Subcutaneous abdominal adipose tissue (tissue), 5 donors: ENCODE measurements around the gene C15orf39.
"Not testable (repeated sequence)": the region's sequence is repeated elsewhere in the genome, so short reads cannot be mapped to it uniquely, and the experiment has no call there.

ENCODE experiments used
- H3K27ac ChIP-seq: one replicate; pipeline ENCODE4 v1.7.0; 2013; ENCODE audit warnings: low read depth, mild to moderate bottlenecking, inconsistent platforms, low read length, moderate library complexity
- H3K27me3 ChIP-seq, 5 donors: one replicate each; pipeline ENCODE4 v1.7.0; 2013; ENCODE audit warnings: low read length in 5 of 5, inconsistent platforms in 1 of 5; ENCODE audit not compliant: control insufficient read depth in 5 of 5, insufficient read depth in 4 of 5
- H3K36me3 ChIP-seq, 5 donors: one replicate each; pipeline ENCODE4 v1.7.0; 2013; ENCODE audit warnings: low read length in 5 of 5; ENCODE audit not compliant: control insufficient read depth in 5 of 5, insufficient read depth in 5 of 5
- H3K4me1 ChIP-seq, 5 donors: one replicate each; pipeline ENCODE4 v1.7.0; 2013; ENCODE audit warnings: low read length in 5 of 5, mild to moderate bottlenecking in 3 of 5, moderate library complexity in 1 of 5; ENCODE audit not compliant: control insufficient read depth in 5 of 5, insufficient read depth in 5 of 5
- H3K4me3 ChIP-seq, 5 donors: one replicate each; pipeline ENCODE4 v1.7.0; 2013; ENCODE audit warnings: low read length in 5 of 5, low read depth in 1 of 5
- H3K9ac ChIP-seq, 5 donors: one replicate each; pipeline ENCODE4 v1.7.0; 2013; ENCODE audit warnings: low read length in 5 of 5, mild to moderate bottlenecking in 4 of 5, moderate library complexity in 3 of 5
- H3K9me3 ChIP-seq, 5 donors: one replicate each; pipeline ENCODE4 v1.7.0; 2013; ENCODE audit warnings: low read length in 5 of 5; ENCODE audit not compliant: control insufficient read depth in 5 of 5
- donor health status: healthy.
- donor health status: healthy.
- donor health status: healthy.
- donor health status: healthy.
- donor health status: healthy.

Gene C15orf39

GRCh38 chr15:75258620-75259343 lies 57.1 kb downstream of the C15orf39 start:
- not testable (repeated sequence) for H3K4me3 ChIP-seq, H3K27ac ChIP-seq, H3K9me3 ChIP-seq, H3K9ac ChIP-seq, H3K4me1 ChIP-seq, H3K36me3 ChIP-seq, H3K27me3 ChIP-seq

DNA sequence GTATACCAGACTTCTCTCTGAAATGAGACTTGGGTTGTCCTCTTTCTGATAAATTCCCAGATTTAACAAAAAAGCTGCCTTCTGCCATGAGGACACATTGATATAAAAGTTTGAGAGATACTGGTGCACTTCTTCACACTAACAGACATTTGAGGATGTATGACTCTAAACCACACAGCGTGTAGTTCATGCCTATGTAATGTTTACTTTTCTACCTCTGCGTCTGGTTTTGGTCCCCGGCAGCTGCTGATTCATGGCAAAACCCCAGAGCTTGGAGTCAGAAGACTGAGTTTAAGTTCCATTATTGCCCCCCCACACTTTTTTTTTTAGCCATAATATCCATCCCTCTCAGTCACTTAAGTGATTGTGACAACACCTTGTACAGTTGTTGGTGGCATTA lies 58.2 kb downstream of the C15orf39 start:
- H3K36me3 ChIP-seq, H3K9me3 ChIP-seq, H3K9ac ChIP-seq, H3K27ac ChIP-seq, H3K4me3 ChIP-seq, H3K27me3 ChIP-seq, H3K4me1 ChIP-seq: not testable (repeated sequence)
